ENCODE data around the gene MALAT1.

The MALAT1 gene

GRCh38 chr11:65489706-65490320 is 9.0 kb upstream of the MALAT1 start:
- Histone ChIP-seq H3K9me3 (no peaks in the 10 kb centered on the region), H3K4me3 (ENCODE audit: low read depth in 1 of 2, low read length in 1 of 2) (no peak overlapping the region), H3K27me3 (no peaks in the 10 kb centered on the region), H3K27ac (no peak overlapping the region), H3K4me1 (ENCODE audit: control insufficient read depth in 1 of 2, insufficient read depth in 1 of 2, low read depth in 1 of 2, low read length in 1 of 2) (peaks cover 70 to 73% of the 10 kb centered on the region in 2 experiments), H3K36me3 (no peaks in the 10 kb centered on the region)
- no peak for TF ChIP-seq CTCF (IDR thresholded peaks at IDR 0.05)

- Histone ChIP-seq H3K4me1 (ENCODE audit: control insufficient read depth in 1 of 2, insufficient read depth in 1 of 2, low read depth in 1 of 2, low read length in 1 of 2) (peaks cover 82 to 85% of the 10 kb centered on the region in 2 experiments), H3K27me3 (no peaks in the 10 kb centered on the region), H3K27ac (peak overlapping the region; percentile 98), H3K9me3 (no peaks in the 10 kb centered on the region), H3K4me3 (ENCODE audit: low read depth in 1 of 2, low read length in 1 of 2) (no peak overlapping the region), H3K36me3 (no peaks in the 10 kb centered on the region)
- no peak for TF ChIP-seq CTCF (IDR thresholded peaks at IDR 0.05)
Measured at GRCh38 chr11:65491163-65491465, 7.7 kb upstream of the MALAT1 start.

GRCh38 chr11:65491614-65492386 is 7.0 kb upstream of the MALAT1 start:
- Histone ChIP-seq H3K36me3 (no peaks in the 10 kb centered on the region), H3K9me3 (no peaks in the 10 kb centered on the region), H3K4me3 (ENCODE audit: low read depth in 1 of 2, low read length in 1 of 2) (peak overlapping the region; percentile 48 to 52), H3K4me1 (ENCODE audit: control insufficient read depth in 1 of 2, insufficient read depth in 1 of 2, low read depth in 1 of 2, low read length in 1 of 2) (peaks cover 82 to 89% of the 10 kb centered on the region in 2 experiments), H3K27me3 (no peaks in the 10 kb centered on the region), H3K27ac (peak overlapping the region; percentile 98)
- no peak for TF ChIP-seq CTCF (IDR thresholded peaks at IDR 0.05)

GRCh38 chr11:65492387-65492636 is 6.5 kb upstream of the MALAT1 start:
- Histone ChIP-seq H3K4me3 (ENCODE audit: low read depth in 1 of 2, low read length in 1 of 2) (peak overlapping the region; percentile 48 to 52), H3K27ac (peak overlapping the region; percentile 98), H3K4me1 (ENCODE audit: control insufficient read depth in 1 of 2, insufficient read depth in 1 of 2, low read depth in 1 of 2, low read length in 1 of 2) (peaks cover 81 to 88% of the 10 kb centered on the region in 2 experiments)

GRCh38 chr11:65492637-65493366 is 6.0 kb upstream of the MALAT1 start:
- Histone ChIP-seq H3K27ac (peak overlapping the region; percentile 98), H3K36me3 (no peaks in the 10 kb centered on the region), H3K4me1 (ENCODE audit: control insufficient read depth in 1 of 2, insufficient read depth in 1 of 2, low read depth in 1 of 2, low read length in 1 of 2) (peaks cover 76 to 83% of the 10 kb centered on the region in 2 experiments), H3K27me3 (no peaks in the 10 kb centered on the region), H3K9me3 (no peaks in the 10 kb centered on the region), H3K4me3 (ENCODE audit: low read depth in 1 of 2, low read length in 1 of 2) (peak overlapping the region; percentile 48 to 52)
- TF ChIP-seq CTCF (IDR thresholded peaks at IDR 0.05) = no peak

More at GRCh38 chr11:65492387-65492636, 6.5 kb upstream of the MALAT1 start:
- no peaks in the 10 kb centered on the region for H3K9me3 ChIP-seq
- no peaks in the 10 kb centered on the region for H3K36me3 ChIP-seq
- no peaks in the 10 kb centered on the region for H3K27me3 ChIP-seq
- TF ChIP-seq CTCF (IDR thresholded peaks at IDR 0.05) = no peak

All from neutrophil (primary cell).